GM21360 (cell line): ENCODE measurements around the gene NEK11.
"Not testable (repeated sequence)": the region's sequence is repeated elsewhere in the genome, so short reads cannot be mapped to it uniquely, and the experiment has no call there.

ENCODE experiments used
- ATAC-seq: cut with Tn5 transposase; IDR thresholded peaks from one replicate; pipeline ENCODE4 v1.9.1; 2021; ENCODE audit warnings: mild to moderate bottlenecking, moderate library complexity; ENCODE audit not compliant: unreplicated experiment

The NEK11 gene

GRCh38 chr3:131036986-131037385 is 10.3 kb downstream of the NEK11 start:
- no peak for ATAC-seq

- ATAC-seq = no peak
Observed at GRCh38 chr3:131038326-131038725, 11.6 kb downstream of the NEK11 start.

- ATAC-seq = not testable (repeated sequence)
Observed at GRCh38 chr3:131042271-131042985, 15.8 kb downstream of the NEK11 start.

- ATAC-seq = no peak
Observed at GRCh38 chr3:131047582-131047981, 20.9 kb downstream of the NEK11 start.

GRCh38 chr3:131048030-131048429 is 21.4 kb downstream of the NEK11 start:
- no peak for ATAC-seq

GRCh38 chr3:131050001-131050400 is 23.3 kb downstream of the NEK11 start:
- no peak for ATAC-seq

- ATAC-seq = no peak
Observed at GRCh38 chr3:131053043-131053859, 26.6 kb downstream of the NEK11 start.

- ATAC-seq = no peak
Observed at GRCh38 chr3:131067983-131068382, 41.3 kb downstream of the NEK11 start.

- ATAC-seq = no peak
Observed at GRCh38 chr3:131072099-131072559, 45.5 kb downstream of the NEK11 start.

GRCh38 chr3:131072845-131073244 is 46.2 kb downstream of the NEK11 start:
- no peak for ATAC-seq

- no peak for ATAC-seq
Observed at GRCh38 chr3:131075632-131076328, 49.1 kb downstream of the NEK11 start.

GRCh38 chr3:131077904-131078303 is 51.2 kb downstream of the NEK11 start:
- ATAC-seq = no peak

- no peak for ATAC-seq
Observed at GRCh38 chr3:131079086-131079485, 52.4 kb downstream of the NEK11 start.

- ATAC-seq = no peak
Observed at GRCh38 chr3:131081224-131081623, 54.5 kb downstream of the NEK11 start.

- ATAC-seq = no peak
Observed at GRCh38 chr3:131082246-131082645, 55.6 kb downstream of the NEK11 start.

- ATAC-seq = no peak
Observed at GRCh38 chr3:131082871-131083863, 56.5 kb downstream of the NEK11 start.

GRCh38 chr3:131091768-131092167 is 65.1 kb downstream of the NEK11 start:
- no peak for ATAC-seq

GRCh38 chr3:131107637-131108433 is 81.2 kb downstream of the NEK11 start:
- no peak for ATAC-seq

GRCh38 chr3:131109156-131109555 is 82.5 kb downstream of the NEK11 start:
- no peak for ATAC-seq

- no peak for ATAC-seq
Observed at GRCh38 chr3:131110087-131110486, 83.4 kb downstream of the NEK11 start.
